Neural progenitor cell (in vitro differentiated cells): ENCODE measurements around the gene EVL. TPM values are rescaled to one million over a fixed set of nuclear protein-coding genes. Genes with fewer than 3 reads are reported as not detected.

Experiments
- DNase-seq: peaks from one replicate; pipeline ENCODE4 v3.0.0-alpha.2; 2016; ENCODE audit warnings: low spot score
- H2AFZ ChIP-seq: fragments of 200-600 bp; sonication (generic); replicated peaks from 2 replicates; pipeline ENCODE4 v1.6.1; 2016; ENCODE audit warnings: antibody characterized with exemption
- H3F3A ChIP-seq: fragments of 200-600 bp; sonication (generic); 2 replicates; pipeline ENCODE4 v1.6.1; 2016; ENCODE audit warnings: antibody characterized with exemption, low read depth
- H3K27ac ChIP-seq: fragments of 200-600 bp; sonication (generic); 2 replicates; pipeline ENCODE4 v1.5.1; 2016; ENCODE audit warnings: mild to moderate bottlenecking
- H3K27me3 ChIP-seq: fragments of 200-600 bp; sonication (generic); 2 replicates; pipeline ENCODE4 v1.6.1; 2016; ENCODE audit warnings: mild to moderate bottlenecking, moderate library complexity
- H3K36me3 ChIP-seq: fragments of 200-600 bp; sonication (generic); 2 replicates; pipeline ENCODE4 v1.5.1; 2016
- H3K4me1 ChIP-seq: fragments of 200-600 bp; sonication (generic); 2 replicates; pipeline ENCODE4 v1.6.1; 2016; ENCODE audit warnings: mixed run types
- H3K4me2 ChIP-seq: fragments of 200-600 bp; sonication (generic); 2 replicates; pipeline ENCODE4 v1.6.1; 2016
- H3K4me3 ChIP-seq: fragments of 200-600 bp; sonication (generic); 2 replicates; pipeline ENCODE4 v1.5.1; 2016
- H3K79me2 ChIP-seq: fragments of 200-600 bp; sonication (generic); 2 replicates; pipeline ENCODE4 v1.6.1; 2016; ENCODE audit warnings: low read depth
- H3K9ac ChIP-seq: fragments of 200-600 bp; sonication (generic); 2 replicates; pipeline ENCODE4 v1.6.1; 2016
- H3K9me3 ChIP-seq: fragments of 200-600 bp; sonication (generic); 2 replicates; pipeline ENCODE4 v1.5.1; 2016; ENCODE audit warnings: low read depth
- H4K20me1 ChIP-seq: fragments of 200-600 bp; sonication (generic); 2 replicates; pipeline ENCODE4 v1.6.1; 2016; ENCODE audit warnings: low read depth
- H3K27ac Mint-ChIP-seq: 3 replicates; pipeline ENCODE4 v1.8.0; 2021; ENCODE audit warnings: mixed read lengths
- H3K27me3 Mint-ChIP-seq: 2 replicates; pipeline ENCODE4 v1.8.0; 2022; ENCODE audit warnings: low read depth, mild to moderate bottlenecking, inconsistent platforms, moderate library complexity, mixed read lengths; ENCODE audit not compliant: insufficient read depth
- H3K36me3 Mint-ChIP-seq: 3 replicates; pipeline ENCODE4 v1.8.0; 2021; ENCODE audit warnings: mixed read lengths
- H3K4me1 Mint-ChIP-seq: 3 replicates; pipeline ENCODE4 v1.8.0; 2021; ENCODE audit warnings: mixed read lengths
- H3K4me3 Mint-ChIP-seq: 3 replicates; pipeline ENCODE4 v1.8.0; 2021; ENCODE audit warnings: mild to moderate bottlenecking, moderate library complexity, mixed read lengths
- H3K9me3 Mint-ChIP-seq: 3 replicates; pipeline ENCODE4 v1.8.0; 2020; ENCODE audit warnings: mixed read lengths
- EZH2 ChIP-seq: fragments of 200-600 bp; sonication (generic); IDR thresholded peaks from 2 replicates; pipeline ENCODE4 v1.6.1; 2017; ENCODE audit warnings: antibody characterized with exemption, mild to moderate bottlenecking, moderate library complexity
- EZH2phosphoT487 ChIP-seq: fragments of 200-600 bp; sonication (generic); IDR thresholded peaks from 2 replicates; pipeline ENCODE4 v1.6.1; 2017; ENCODE audit warnings: antibody characterized with exemption
- total RNA-seq: library from RNA; depleted of rRNA; stranded (reverse); fragments of >200 nt; gene quantifications from 2 replicates; pipeline ENCODE4 v1.2.3, GENCODE V29; 2015; ENCODE audit warnings: low replicate concordance
- TF ChIP-seq, protein P1 (sequence below): fragments of 200-600 bp; sonication (generic); IDR thresholded peaks from 2 replicates; pipeline ENCODE4 v1.5.1; 2017; ENCODE audit warnings: antibody characterized with exemption, mild to moderate bottlenecking

EVL gene
- total RNA-seq, 1 donor from 2014 or later, result 49.2 TPM

DNA sequence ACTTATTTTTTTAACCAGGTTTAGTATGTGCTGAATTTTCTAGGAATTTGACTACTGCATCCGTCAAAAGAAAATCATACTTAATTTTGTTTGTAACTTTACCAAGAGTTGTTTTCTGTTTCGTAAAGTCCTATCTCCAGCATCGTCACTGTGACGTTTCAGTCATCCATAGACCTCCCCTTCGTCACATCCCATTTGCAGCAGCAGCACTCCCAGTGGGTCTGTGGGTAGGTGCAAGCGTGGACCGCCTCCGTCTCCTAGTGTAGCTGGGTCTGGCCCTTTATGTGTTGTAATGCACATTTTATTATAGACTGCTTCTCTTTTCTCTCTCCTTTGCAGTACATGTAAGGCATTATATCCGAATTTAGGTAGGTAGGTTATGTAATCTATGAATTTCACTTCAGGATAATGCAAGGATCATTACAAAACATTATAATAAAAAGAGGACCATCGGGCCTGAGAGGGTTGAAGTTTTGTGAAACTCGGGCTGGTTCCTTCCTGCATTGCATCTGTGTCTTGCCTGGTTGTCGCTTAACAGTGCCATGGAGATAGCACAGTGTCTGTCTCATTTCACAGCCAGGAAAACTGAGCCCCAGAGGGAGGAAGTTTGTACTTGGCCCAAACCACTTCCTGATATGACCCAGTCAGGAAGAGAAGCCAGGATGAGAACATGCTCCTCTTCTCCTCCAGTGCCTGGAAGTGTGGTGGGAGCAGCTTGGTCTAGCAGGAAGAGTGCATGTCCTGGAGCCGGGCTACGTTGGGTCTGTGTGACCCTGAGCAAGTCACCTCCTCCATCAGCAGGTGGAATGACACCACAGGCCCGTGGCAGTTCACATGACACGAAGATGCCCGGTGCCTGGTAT lies 41.3 kb downstream of the EVL start:
- no peaks in the 10 kb centered on the region for H3K27me3 ChIP-seq
- Mint-ChIP-seq H3K27ac (no peak overlapping the region), H3K27me3 (peaks cover 7% of the 10 kb centered on the region), H3K4me1 (peaks cover 15% of the 10 kb centered on the region), H3K36me3 (peaks cover 10% of the 10 kb centered on the region), H3K4me3 (no peak overlapping the region), H3K9me3 (peaks cover 2% of the 10 kb centered on the region)
- H4K20me1 ChIP-seq, result peaks cover 15% of the 10 kb centered on the region
- DNase-seq, result no peak
- H3F3A ChIP-seq, result no peaks in the 10 kb centered on the region
- no peak overlapping the region for H3K4me3 ChIP-seq
- H3K79me2 ChIP-seq, result no peaks in the 10 kb centered on the region
- no peak overlapping the region for H3K4me2 ChIP-seq
- H3K9ac ChIP-seq, result no peak overlapping the region
- no peak overlapping the region for H3K27ac ChIP-seq
- H3K4me1 ChIP-seq, result no peaks in the 10 kb centered on the region
- no peaks in the 10 kb centered on the region for H3K36me3 ChIP-seq
- H3K9me3 ChIP-seq, result no peaks in the 10 kb centered on the region
- H2AFZ ChIP-seq, result no peak overlapping the region
- TF ChIP-seq, protein P1, sequence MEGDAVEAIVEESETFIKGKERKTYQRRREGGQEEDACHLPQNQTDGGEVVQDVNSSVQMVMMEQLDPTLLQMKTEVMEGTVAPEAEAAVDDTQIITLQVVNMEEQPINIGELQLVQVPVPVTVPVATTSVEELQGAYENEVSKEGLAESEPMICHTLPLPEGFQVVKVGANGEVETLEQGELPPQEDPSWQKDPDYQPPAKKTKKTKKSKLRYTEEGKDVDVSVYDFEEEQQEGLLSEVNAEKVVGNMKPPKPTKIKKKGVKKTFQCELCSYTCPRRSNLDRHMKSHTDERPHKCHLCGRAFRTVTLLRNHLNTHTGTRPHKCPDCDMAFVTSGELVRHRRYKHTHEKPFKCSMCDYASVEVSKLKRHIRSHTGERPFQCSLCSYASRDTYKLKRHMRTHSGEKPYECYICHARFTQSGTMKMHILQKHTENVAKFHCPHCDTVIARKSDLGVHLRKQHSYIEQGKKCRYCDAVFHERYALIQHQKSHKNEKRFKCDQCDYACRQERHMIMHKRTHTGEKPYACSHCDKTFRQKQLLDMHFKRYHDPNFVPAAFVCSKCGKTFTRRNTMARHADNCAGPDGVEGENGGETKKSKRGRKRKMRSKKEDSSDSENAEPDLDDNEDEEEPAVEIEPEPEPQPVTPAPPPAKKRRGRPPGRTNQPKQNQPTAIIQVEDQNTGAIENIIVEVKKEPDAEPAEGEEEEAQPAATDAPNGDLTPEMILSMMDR, result no peak
- no peak for TF ChIP-seq EZH2
- no peak for TF ChIP-seq EZH2phosphoT487

- Mint-ChIP-seq H3K27me3 (peaks cover 7% of the 10 kb centered on the region), H3K36me3 (peaks cover 8% of the 10 kb centered on the region), H3K4me1 (peaks cover 17% of the 10 kb centered on the region), H3K27ac (no peak overlapping the region), H3K9me3 (peaks cover 2% of the 10 kb centered on the region), H3K4me3 (no peak overlapping the region)
- no peaks in the 10 kb centered on the region for H3K79me2 ChIP-seq
- DNase-seq, result no peak
- TF ChIP-seq EZH2, result no peak
- TF ChIP-seq EZH2phosphoT487, result no peak
- TF ChIP-seq, protein P1, result no peak
- no peak overlapping the region for H3K4me2 ChIP-seq
- peaks cover 15% of the 10 kb centered on the region for H4K20me1 ChIP-seq
- no peak overlapping the region for H3K9ac ChIP-seq
- no peaks in the 10 kb centered on the region for H3K36me3 ChIP-seq
- H3F3A ChIP-seq, result no peaks in the 10 kb centered on the region
- no peak overlapping the region for H2AFZ ChIP-seq
- H3K27ac ChIP-seq, result no peak overlapping the region
- H3K9me3 ChIP-seq, result no peaks in the 10 kb centered on the region
- no peaks in the 10 kb centered on the region for H3K4me1 ChIP-seq
- H3K27me3 ChIP-seq, result no peaks in the 10 kb centered on the region
- H3K4me3 ChIP-seq, result no peak overlapping the region
These were observed 42.0 kb downstream of the EVL start for GRCh38 chr14:100107236-100107635.

DNA sequence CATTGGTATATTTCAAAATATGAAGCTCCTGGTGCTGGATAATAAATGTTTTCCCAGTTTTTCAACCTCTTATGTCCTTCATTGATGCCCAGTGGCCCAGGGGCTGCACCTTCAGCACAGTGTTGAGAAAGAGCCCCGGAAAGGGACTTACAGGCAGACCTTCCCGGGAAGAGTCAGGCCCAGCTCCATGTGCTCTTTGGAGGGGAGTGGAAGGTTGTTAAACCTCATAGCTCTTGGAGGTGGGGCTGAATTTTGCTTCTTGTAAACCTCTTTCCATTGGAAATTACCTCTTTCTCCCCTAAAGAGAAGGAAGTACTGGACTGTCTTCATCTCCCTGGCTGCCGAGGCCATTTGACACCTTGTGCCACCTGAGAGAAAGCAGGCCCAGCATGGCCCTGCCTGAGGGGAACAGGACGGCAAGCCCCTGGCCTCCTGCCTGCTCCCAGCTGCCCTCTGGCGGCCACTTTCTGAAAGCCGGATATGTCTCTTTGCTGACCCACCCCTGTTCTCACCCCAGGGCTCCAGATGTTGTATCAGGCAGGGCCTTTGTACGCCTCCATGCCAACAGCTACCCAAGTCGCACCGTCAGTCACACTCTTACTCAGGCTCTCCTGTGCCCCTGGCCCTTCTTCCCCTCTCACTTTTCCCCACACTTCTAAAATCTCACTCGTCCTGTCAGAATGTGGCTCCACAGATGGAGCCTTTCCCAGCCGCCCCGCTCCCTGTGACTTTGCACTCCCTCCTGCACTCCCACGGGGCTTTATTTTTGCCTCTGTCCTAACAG lies 43.0 kb downstream of the EVL start:
- no peak overlapping the region for H3K9ac ChIP-seq
- peaks cover 2% of the 10 kb centered on the region for H3K9me3 Mint-ChIP-seq

More for the DNA sequence above, 43.0 kb downstream of the EVL start:
- Histone ChIP-seq H3K4me2 (no peak overlapping the region), H3K27ac (no peak overlapping the region), H3F3A (no peaks in the 10 kb centered on the region), H2AFZ (no peak overlapping the region), H3K36me3 (no peaks in the 10 kb centered on the region), H3K4me1 (no peaks in the 10 kb centered on the region), H3K79me2 (no peaks in the 10 kb centered on the region), H3K27me3 (no peaks in the 10 kb centered on the region), H3K9me3 (no peaks in the 10 kb centered on the region), H3K4me3 (no peak overlapping the region), H4K20me1 (peaks cover 20% of the 10 kb centered on the region)
- peak; percentile 89 for DNase-seq
- H3K27ac Mint-ChIP-seq, result no peak overlapping the region
- H3K4me1 Mint-ChIP-seq, result peaks cover 26% of the 10 kb centered on the region
- TF ChIP-seq, protein P1, result peak; percentile 95
- no peak for TF ChIP-seq EZH2phosphoT487
- peaks cover 7% of the 10 kb centered on the region for H3K27me3 Mint-ChIP-seq
- peaks cover 8% of the 10 kb centered on the region for H3K36me3 Mint-ChIP-seq
- H3K4me3 Mint-ChIP-seq, result no peak overlapping the region
